Measurements from ENCODE around the gene TNFSF8. TPM values are rescaled to one million over a fixed set of nuclear protein-coding genes. Genes with fewer than 3 reads are reported as not detected.

The TNFSF8 gene
- total RNA-seq, 1 donor from 2014 or later, result 3.8 TPM

DNA sequence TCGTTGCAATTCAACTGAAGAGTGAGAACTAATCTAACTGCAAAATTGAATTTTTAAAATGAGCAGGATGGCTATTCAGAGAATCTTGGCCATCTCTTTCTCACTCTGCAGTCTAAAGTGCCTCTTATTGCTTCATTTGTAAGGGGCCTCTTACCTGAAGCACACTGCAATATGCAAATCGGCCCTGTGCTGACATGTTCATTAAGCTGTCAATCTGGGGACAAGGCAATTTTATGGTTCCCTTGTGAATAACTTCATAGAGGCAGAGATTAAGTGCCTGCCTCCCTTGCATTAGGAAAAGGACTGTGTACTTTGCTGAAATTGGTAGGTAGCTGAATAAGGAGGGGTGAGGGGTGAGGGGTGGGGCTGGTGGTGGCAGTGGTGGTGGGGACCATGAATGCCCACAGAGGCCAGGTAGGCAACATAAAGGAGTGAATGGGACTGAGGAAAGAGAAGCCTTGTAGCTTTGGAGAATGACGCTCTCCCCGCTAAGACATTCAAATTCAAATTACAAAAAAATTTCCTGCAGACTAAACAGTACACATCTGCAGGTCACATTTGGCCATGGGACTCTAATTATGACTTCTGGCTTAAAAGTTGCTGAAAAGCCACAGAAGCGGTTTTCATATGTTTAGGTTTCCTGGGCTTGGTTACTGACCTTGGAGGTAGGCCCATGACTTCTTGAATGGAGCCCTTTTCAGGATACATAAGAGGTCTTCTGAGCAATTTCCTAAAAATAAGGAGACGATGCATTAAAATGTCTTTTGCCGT is 25.0 kb downstream of the TNFSF8 start:
- intact Hi-C loops (cut with DNase I), result no loop called here
- no peak overlapping the region for H3K4me3 ChIP-seq
- peaks cover 33% of the 10 kb centered on the region for H3K4me1 ChIP-seq
- TF ChIP-seq, protein P1, sequence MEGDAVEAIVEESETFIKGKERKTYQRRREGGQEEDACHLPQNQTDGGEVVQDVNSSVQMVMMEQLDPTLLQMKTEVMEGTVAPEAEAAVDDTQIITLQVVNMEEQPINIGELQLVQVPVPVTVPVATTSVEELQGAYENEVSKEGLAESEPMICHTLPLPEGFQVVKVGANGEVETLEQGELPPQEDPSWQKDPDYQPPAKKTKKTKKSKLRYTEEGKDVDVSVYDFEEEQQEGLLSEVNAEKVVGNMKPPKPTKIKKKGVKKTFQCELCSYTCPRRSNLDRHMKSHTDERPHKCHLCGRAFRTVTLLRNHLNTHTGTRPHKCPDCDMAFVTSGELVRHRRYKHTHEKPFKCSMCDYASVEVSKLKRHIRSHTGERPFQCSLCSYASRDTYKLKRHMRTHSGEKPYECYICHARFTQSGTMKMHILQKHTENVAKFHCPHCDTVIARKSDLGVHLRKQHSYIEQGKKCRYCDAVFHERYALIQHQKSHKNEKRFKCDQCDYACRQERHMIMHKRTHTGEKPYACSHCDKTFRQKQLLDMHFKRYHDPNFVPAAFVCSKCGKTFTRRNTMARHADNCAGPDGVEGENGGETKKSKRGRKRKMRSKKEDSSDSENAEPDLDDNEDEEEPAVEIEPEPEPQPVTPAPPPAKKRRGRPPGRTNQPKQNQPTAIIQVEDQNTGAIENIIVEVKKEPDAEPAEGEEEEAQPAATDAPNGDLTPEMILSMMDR (IDR thresholded peaks at IDR 0.05), result no peak
- H3K27me3 ChIP-seq, result no peaks in the 10 kb centered on the region
- H3K9me3 ChIP-seq, result no peaks in the 10 kb centered on the region
- ATAC-seq (peak; percentile 55), DNase-seq (no peak)
- H3K27ac ChIP-seq, result no peak overlapping the region
- no peaks in the 10 kb centered on the region for H3K36me3 ChIP-seq

DNA sequence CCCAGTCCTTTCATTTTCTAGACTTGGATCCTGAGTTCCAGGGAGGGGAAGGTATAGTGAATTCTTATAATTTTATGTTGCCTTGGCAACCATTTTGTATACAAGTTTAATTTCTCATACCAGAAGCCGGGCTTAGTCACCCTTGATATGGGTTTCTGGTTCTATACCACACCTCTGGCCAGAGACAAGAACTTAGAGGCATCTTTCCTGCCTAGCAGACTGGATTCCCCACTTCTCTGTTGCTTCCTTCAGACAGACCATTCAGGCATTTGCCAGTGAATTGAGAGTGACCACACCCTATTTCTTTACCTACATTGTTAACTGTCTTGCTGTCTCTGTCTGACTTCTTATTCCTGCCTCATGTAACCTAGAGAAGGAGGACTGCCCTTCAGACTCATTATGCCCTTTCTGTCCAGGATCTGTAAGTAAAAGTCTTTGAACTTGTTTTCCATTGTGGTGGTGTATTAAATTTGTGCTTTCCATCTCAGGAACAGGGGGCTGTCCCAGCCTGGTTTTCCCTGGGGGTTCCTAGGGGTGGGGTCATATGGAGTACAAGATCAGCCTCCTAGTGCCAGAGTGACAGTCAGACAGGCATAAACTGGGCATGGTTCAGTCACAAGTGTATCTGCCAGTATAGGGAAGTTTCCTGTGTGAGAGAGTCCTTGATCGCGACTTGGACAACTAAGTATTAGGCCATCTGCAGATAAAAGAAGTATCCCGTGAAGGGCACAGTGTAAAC is 27.4 kb downstream of the TNFSF8 start:
- no peak for DNase-seq
- TF ChIP-seq, protein P1 (IDR thresholded peaks at IDR 0.05), result no peak
- Histone ChIP-seq H3K9me3 (no peaks in the 10 kb centered on the region), H3K4me3 (no peak overlapping the region), H3K27ac (no peak overlapping the region), H3K27me3 (no peaks in the 10 kb centered on the region), H3K4me1 (peaks cover 25% of the 10 kb centered on the region), H3K36me3 (no peaks in the 10 kb centered on the region)
- intact Hi-C loops (cut with DNase I), result no loop called here
- no peak for ATAC-seq

DNA sequence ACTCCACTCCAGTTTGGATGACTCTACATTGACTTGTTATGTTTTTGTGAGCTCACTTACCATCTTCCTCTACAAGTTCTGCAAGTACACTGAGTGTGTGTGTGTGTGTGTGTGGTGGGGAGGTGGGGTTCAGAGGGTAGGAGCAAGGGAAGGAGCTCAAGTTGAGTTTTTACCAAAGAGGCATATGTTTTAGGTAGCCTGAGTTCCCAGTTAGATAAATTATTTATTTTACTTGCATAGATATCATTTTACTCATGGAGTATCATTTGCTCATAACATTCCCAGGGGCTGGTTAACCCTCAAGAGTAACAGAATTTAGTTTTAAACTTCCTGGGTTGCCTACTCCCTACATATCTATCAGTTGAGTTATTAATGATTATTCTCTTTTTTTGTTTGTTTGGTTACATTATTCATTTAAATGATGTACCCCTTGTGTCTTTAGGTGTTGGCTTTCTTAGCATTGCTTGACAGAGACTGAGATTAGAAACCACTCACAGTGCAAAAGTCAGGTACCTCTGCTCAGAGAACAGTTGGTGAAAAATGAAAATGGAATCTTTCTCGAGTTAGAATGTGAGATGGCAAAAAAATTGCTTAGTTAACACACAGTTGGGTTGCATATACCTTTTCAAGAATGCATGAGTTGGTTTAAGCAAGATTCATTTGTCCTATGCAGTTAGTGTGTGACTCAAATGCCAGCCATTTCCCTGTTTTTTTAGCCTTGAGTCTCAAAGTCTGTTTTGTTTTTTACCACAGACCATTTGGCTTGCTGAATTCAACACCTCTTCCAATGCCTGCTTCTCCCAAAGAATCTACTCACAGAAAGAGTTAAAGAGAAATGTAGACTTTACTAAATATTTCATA is 29.2 kb downstream of the TNFSF8 start:
- TF ChIP-seq, protein P1 (IDR thresholded peaks at IDR 0.05), result no peak
- Histone ChIP-seq H3K4me1 (peaks cover 18% of the 10 kb centered on the region), H3K36me3 (no peaks in the 10 kb centered on the region), H3K4me3 (no peak overlapping the region), H3K27me3 (no peaks in the 10 kb centered on the region), H3K9me3 (no peaks in the 10 kb centered on the region), H3K27ac (no peak overlapping the region)
- intact Hi-C loops (cut with DNase I), result no loop called here
- no peak for DNase-seq
- no peak for ATAC-seq

DNA sequence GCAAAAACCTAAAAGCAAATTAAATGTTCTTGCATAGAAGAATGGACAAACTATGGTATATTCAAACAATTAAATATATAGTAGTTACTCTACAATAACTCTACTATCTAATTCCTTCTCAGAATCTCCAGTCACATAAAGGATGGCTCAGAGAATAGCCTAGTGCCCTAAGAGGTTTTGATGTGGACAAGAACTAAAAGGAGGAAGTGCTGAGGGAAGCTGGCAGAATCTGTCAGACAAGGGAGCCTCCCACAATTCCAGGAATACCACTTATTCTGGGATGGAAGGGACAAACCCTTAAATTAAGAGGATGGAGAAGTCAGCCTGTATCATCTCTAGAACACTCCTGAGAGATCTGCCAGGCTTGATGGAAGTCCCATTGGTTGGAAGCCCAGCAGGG is 30.4 kb downstream of the TNFSF8 start:
- Histone ChIP-seq H3K4me3 (no peak overlapping the region), H3K27me3 (no peaks in the 10 kb centered on the region), H3K36me3 (no peaks in the 10 kb centered on the region), H3K9me3 (no peaks in the 10 kb centered on the region), H3K27ac (no peak overlapping the region), H3K4me1 (peaks cover 24% of the 10 kb centered on the region)
- ATAC-seq (no peak), DNase-seq (no peak)
- intact Hi-C loops (cut with DNase I), result no loop called here
- TF ChIP-seq, protein P1 (IDR thresholded peaks at IDR 0.05), result no peak

DNA sequence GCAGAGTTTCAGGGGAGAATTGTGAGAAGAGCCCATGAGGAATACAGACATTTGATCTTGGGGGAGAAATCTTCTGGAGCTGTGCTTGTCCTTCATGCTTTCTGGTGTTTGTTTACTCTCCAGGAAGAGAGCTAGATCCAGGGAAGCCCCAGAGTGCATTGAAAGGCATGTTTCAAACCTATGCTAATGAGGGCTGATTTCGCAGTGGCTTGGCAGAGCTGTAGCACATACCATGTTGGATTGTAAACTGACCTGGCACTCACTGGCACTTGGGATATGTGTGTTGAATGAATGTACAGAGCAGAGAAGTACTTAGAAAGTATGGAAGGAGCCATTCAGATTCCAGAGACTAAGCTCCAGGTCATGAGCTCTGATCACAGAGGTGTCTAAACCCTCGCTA is 30.9 kb downstream of the TNFSF8 start:
- no peak overlapping the region for H3K27ac ChIP-seq
- no peaks in the 10 kb centered on the region for H3K9me3 ChIP-seq
- DNase-seq, result no peak

More for the DNA sequence above, 30.9 kb downstream of the TNFSF8 start:
- H3K27me3 ChIP-seq, result no peaks in the 10 kb centered on the region
- no peaks in the 10 kb centered on the region for H3K36me3 ChIP-seq
- TF ChIP-seq, protein P1 (IDR thresholded peaks at IDR 0.05), result no peak
- no peak for ATAC-seq
- intact Hi-C loops (cut with DNase I), result no loop called here
- no peak overlapping the region for H3K4me3 ChIP-seq
- H3K4me1 ChIP-seq, result peaks cover 30% of the 10 kb centered on the region
